Breast epithelium (tissue), 3 donors: ENCODE data around the gene MYO18B.

Experiments used
- CTCF ChIP-seq, 3 donors: fragments of 450-650 bp; IDR thresholded peaks; one replicate each; pipeline ENCODE4 v1.5.1; 2016 to 2017; ENCODE audit warnings: antibody characterized with exemption in 3 of 3, mild to moderate bottlenecking in 3 of 3, moderate library complexity in 3 of 3
- POLR2A ChIP-seq: fragments of 450-650 bp; IDR thresholded peaks from one replicate; pipeline ENCODE4 v1.6.1; 2016; ENCODE audit warnings: antibody characterized with exemption, mild to moderate bottlenecking, moderate library complexity

- no peak for TF ChIP-seq CTCF (IDR thresholded peaks at IDR 0.05)
- no peak for TF ChIP-seq POLR2A
Measured at GRCh38 chr22:25900390-25900789, 158.4 kb downstream of the MYO18B start.
